ENCODE data around the gene SUN1.

The SUN1 gene

DNA sequence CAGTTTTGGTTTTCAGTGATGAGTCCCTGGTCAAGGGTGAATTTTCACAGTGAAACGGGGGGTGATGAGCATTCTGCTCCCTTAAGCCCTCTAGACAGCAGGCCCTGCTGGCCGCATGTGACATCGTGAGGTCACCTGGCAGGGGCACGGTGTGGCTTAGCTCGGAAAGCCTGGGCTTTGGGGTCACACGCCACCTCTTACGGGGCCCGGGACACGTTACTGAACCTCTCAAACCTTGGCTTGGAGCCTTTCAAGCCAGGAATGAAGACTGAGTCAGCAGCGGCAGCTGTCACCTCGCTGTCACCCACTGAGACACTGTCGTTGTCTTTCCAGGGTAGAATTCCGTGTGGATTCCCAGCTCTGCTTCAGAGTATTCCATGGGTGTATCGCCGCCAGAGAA lies 48.2 kb downstream of the SUN1 start:
- no peak for DNase-seq

DNA sequence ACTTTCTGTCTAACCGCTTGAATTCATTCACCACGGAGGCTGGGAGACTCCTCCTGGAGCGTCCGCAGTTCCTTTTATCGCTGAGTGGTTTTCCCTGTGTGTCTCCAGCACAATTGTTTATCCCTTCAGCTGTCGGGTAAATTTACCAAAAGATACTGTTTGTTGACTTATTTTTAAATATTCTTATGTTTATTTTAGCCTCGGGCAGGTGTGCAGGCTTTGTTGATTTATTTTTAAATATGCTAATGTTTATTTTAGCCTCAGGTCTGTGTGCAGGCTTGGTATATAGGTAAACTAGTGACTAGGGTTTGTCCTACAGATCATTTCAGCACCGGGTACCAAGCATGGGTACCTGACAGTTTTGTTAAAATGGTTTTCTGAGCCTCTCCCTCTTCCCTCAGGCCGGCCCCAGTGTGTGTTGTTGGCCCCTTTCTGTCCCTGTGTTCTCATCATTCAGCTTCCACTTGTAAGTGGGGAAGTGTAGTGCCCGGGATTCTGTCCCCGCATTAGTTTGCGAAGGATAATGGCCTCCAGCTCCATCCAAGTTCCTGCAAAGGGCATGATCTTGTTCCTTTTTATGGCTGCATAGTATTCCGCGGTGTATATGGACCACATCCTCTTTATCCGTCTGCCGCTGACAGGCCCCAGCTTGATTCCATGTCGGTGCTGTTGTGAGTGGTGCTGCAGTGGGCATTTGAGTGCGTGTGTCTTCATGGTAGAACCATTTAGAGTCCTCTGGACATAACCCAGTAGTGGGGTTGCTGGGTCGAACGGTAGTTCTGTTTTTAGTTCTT lies 49.4 kb downstream of the SUN1 start:
- no peak for DNase-seq

DNA sequence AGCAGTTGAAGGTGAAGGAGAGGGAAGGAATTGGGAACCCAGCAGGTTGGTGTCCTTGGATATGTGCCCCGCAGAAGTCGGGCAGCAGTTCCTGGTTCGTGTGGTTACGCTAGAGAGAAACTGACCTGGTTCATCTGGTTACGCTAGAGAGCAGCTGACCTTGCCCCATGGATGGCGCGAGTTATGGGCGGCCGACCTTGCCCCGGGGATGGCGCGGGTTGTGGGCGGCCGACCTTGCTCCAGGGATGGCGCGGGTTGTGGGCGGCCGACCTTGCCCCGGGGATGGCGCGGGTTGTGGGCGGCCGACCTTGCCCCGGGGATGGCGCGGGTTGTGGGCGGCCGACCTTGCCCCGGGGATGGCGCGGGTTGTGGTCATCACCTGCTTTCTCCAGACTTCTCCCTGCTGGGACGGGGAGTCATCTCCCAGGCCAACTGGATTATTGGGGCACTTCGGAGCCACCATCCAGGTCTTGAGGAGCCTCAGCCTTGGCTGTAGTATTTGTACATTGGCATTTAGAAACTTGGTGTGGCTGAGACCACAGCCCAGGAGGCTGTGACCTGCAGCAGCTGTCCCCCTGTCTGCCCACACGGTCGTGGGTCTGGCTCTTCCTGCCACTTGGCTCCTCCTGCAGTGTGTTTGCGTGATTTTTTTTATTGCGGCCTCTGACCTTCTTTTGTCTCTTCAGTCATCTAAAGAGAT lies 50.2 kb downstream of the SUN1 start:
- no peak for DNase-seq

DNA sequence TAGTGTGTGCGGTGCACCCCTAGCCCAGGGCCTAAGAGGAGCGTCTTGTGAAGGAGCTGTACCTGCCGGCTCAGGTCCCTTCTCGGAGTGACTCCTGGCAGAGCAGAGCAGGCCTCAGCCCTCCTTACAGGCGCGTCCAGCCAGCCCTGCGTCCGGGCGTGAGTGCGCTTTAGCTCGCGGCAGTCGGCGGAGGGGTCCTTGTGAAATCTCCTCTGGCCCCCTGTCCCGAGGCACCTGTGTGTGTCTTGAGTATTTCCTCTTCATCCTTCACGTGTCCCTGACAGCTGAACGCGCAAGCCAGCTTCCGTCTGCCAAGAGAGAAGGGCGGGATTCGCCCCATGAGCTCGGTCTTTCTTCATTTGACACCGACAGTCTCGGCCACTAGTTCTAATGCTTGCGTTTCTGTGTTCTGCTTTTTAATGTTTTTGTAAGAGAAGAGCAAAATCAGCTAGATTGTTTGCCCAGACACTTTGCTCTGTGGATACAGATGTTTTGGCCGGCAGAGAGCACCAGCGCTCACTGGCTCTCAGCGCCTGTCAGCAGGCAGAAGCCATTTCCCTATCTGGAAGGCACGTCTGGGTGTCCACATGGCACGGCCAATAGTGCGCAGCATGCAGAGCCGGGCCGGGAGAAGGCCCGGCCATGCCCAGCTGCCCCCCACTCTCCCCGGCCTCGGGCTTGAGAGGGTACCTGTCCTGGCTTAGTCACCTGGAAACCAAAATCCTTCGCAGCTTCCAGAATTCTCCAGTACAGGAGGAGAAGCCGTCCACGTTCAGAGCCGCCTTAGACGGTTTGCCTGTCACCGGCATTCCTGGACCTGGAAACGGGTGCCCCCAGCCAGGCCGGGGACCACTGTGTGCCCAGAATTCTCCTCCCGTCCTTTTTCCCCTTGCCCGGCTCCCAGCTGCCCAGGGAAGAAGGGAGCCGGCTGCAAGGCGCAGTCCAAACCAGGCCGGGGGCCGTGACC lies 51.1 kb downstream of the SUN1 start:
- DNase-seq, result no peak

DNA sequence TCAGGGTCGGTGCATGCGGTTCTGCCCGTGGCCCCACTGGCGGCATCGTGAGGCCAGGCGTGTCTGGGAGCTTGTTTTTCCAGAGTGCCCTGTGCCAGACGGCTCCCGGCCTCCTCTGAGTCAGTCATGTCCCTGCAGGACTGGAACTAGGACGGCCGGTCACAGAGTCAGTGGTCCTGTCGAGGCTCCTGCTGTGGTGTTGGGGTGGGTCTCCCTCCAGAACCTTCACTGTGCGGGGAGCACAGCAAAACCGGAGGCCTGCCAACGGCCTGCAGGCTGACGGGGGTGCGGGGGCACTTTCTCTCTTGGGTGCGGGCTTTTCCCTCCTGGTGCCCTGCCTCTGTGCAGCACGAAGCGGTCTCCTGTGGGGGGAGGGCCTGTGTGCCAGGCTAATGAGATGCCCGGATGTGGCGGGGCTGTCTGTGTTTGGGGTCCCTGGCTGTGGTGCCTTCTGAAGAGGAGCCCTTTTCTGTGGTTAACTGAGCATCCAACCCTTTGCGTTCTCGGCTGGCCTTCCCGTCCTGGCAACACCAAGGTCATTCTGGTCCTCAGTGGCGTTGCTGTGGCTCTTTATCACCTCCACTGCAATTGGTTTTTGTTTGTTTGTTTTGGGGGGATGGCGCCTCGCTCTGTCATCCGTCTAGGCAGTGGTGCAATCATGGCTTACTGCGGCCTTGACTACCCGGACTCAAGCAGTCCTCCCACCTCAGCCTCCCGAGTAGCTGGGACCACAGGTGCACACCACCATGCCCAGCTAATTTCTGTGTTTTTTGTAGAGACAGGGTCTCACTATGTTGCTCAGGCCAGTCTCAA lies 52.1 kb downstream of the SUN1 start:
- no peak for DNase-seq

DNA sequence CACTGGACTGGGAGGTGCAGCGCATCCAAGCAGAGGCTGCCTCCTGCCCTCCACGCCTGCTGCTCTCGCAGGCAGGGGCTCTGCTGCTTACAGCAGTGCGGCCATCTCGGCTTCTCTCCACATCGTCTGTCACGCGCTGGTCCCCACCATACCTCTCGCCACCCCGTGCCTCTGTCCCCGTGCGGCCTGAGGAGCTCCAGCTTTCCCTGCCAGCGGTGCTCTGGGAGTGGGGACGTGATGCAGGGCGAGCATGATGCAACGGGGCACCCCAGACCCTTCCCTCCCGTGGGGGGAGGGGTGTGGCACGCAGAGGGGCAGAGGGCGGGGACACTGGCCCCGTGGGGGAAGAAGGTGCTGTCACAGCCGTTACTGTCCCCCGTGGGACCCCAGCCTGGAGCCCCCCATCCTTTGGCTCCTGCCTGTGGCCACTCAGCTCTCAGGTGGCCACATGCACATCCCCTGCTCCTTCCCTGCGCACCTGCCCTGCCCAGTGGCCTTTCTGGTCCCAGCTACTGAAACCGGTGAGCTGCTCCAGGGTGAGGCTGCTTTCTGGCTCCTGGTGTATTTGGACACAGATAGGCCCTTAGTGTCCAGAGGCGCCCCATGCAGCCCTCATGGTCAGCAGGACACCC lies 53.1 kb downstream of the SUN1 start:
- no peak for DNase-seq

DNA sequence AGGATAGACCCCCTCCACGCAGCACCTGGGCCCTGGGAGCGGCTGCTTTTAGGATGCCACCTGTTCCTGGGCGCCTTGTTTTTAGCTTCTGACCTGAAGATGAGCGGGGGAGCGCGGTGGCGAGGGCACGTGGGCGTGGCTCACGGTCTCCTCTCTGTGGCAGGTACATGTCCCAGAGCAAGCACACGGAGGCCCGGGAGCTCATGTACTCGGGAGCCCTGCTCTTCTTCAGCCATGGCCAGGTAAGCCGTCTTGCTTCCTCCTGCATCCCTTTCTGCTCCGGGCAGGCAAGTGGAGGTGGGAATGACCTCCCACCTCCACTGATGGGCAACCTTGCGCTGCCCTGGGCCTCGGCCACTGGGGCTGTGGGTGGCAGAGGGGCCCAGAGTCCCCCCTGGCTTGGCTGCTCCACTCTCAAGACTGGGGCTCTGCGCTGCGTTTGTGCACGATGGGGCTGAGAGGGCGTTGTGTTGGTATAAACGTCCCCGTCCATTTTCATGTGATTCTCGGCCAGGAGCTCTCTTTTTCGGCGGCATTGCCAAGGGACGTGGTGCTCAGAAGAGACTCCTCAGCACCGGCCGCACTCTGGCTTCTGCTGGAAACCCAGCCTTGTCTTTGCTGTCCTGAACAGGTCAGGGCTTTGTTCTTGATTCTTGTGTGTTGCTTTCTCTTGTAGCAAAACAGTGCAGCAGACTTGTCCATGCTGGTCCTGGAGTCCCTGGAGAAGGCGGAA lies 53.8 kb downstream of the SUN1 start:
- no peak for DNase-seq

DNA sequence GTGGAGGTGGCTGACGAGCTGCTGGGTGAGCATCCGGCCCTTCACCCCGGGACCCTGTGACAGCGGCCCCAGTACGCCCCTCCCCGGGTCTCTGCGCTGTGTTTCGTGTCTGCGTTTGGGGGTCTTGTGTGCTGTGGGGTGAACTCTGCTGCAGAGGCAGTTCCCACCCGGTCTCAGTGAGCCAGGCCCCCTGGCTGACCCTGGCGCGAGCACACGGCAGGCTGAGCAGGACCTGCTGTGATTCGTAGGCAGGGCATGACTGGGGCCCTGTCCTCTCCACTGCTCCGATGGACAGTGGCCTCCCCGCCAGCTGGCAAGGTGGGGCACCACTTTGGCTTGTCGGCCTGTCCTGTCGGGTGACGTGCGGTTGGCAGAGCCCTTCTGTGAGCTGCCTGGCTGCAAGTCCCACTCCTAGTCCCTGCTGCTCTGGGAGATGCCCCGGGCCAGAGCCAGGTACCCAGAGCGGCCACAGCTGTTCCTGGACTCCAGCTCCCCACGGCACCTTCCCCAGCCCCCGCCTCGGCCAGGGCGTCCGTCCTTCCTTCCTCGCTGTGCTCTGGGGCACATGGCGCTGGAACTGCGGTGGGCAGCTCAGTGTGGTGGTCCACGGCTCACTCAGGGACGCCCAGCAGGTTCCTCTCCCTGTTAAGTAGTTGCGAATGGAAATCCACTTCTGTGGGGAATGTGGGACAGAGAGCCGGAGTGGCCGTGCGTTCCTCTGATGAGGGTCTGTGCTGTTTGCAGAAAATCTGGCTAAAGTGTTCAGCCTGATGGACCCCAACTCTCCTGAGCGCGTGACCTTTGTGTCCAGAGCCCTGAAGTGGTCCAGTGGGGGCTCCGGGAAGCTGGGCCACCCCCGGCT lies 54.6 kb downstream of the SUN1 start:
- no peak for DNase-seq

DNA sequence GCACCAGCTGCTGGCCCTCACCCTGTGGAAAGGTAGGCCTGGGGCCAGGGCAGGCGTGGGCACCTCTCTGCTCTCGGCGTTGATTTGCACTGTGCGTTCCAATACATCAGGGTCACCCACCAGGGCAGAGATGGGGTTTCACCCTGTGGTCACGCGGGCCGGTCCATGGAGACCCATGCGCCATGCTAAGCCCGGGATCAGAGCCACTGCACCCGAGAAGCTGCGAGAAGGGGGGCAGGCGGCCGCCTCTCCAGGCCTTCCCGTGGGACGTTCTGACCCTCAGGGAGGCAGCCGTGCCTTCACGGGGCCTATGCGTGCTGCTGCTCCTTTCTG lies 55.2 kb downstream of the SUN1 start:
- DNase-seq, result no peak

DNA sequence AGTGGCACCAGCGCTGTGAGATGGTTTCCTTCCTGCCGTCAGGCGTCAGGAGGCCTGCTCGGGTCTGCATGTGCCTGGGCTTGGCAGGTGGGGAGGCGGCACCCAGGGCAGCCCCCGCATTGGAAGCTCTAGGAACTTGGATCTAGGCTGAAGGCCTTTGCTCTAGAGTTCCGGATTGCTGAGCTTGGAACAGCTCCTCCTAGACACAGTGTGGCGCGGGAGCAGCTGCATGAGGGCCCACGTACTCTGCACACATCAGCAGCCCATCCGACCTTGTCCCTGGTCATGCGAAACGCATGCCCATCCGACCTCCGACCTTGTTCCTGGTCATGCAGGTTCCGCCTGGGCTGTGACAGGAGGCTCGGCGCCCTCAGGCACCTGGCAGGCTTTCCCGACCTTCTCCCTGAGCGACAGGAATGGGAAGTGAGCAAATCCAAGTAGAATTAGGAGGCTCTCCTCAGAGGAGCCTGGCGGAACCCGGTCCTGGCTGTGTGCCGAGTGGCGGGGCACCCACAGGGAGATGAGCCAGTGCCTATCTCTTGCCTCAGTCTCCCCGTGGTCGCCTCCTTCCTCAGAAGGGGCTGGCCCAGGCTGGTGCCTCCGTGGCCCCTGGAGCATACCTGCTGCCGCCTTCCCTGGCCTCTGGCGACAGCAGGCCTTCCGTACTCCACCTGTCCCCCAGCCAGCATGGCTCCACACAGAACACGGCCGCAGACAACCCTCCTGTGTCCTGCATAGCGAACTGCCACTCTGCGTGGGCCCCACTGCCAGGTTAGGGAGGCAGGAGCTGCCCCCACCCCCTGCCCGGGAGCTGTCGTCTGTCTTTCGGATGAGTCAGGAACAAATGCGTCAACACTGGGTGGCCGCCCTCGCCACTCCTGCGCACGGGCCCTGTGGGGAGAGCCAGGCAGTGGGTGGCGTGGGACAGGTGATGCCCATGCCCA lies 56.1 kb downstream of the SUN1 start:
- no peak for DNase-seq

DNA sequence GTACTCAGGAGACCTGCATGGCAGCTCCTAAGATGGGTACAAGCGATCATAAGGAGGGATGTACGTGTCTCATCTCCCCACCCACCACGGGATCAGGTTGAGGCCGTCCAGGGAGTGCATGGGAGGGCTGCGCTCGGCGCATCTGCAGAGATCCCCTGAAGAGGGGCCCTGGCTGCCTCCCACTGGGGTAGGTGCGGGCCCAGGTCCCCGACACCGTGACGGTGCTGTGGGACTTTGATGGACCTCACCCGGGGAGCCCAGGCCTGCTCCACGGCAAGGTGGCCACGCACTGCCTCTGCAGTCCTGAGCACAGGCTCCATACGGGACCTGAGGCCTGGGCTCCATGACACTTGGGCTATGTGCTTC lies 56.7 kb downstream of the SUN1 start:
- no peak for DNase-seq

DNA sequence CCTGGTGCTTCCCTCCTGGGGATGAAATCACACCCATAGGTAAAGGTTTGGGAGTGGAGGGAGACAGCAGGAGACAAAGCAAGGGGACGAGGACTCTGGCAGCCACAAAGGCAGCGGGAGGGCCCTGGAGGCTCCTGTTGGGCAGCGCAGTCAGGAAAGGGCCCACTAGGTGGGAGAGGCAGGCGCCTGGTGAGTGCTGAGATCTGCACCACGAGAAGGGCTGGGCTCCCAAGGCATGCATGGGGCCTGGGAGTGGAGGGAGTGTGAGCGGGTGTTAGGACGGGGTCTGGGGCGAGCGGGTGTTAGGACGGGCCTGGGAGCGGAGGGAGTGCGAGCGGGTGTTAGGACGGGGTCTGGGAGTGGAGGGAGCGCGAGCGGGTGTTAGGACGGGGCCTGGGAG lies 57.1 kb downstream of the SUN1 start:
- DNase-seq, result no peak

DNA sequence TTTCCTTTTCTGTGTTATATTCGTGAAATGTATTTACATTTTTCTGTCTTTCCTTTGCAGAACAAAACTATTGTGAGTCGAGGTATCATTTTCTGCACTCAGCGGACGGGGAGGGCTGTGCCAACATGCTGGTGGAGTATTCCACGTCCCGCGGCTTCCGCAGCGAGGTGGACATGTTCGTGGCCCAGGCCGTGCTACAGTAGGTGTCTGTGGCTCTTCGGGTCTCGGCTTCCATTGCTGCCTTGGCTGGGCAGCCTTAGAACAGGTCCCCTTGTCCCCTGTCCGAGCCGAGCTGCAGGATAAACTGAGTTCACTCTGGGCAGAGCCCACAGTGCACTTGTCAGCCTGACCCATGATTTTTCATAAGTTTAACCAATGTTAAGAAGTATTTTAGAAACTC lies 58.6 kb downstream of the SUN1 start:
- no peak for DNase-seq

DNA sequence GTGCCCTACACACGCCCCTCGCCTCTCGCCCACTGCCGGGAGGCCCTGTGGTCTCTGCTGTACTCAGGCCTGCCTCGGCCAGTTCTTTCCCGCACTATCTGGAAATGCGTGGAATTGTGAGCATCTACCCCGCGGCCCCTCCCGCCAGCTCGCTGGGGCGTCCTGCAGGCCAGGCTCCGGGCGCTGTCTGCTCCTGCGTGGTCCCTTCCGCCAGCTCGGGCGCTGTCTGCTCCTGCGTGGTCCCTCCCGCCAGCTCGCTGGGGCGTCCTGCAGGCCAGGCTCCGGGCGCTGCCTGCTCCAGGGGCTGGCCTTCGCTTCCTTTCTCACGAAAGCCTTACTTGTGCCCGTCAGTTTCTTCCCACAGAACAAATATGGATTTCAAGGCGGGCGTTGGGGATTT lies 59.0 kb downstream of the SUN1 start:
- no peak for DNase-seq

DNA sequence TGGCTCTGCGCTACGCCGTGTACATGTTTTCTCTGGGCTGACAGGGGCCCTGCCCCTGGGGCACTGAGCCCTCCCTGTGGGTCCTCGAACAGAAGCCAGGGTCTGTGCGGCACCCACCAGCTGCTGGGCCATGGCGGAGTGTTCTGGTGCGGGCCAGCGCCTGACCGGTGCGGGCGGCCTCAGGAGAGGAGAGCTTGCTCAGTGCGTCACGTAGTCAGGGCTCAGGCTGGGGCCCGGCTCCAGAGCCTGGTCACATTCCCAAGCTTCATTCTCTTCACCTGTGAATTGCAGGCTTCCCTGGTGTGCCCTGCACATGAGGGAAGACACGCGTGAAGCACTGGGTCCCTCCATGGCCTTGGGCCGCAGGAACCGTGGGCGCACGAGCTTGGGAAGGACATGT lies 59.5 kb downstream of the SUN1 start:
- no peak for DNase-seq

DNA sequence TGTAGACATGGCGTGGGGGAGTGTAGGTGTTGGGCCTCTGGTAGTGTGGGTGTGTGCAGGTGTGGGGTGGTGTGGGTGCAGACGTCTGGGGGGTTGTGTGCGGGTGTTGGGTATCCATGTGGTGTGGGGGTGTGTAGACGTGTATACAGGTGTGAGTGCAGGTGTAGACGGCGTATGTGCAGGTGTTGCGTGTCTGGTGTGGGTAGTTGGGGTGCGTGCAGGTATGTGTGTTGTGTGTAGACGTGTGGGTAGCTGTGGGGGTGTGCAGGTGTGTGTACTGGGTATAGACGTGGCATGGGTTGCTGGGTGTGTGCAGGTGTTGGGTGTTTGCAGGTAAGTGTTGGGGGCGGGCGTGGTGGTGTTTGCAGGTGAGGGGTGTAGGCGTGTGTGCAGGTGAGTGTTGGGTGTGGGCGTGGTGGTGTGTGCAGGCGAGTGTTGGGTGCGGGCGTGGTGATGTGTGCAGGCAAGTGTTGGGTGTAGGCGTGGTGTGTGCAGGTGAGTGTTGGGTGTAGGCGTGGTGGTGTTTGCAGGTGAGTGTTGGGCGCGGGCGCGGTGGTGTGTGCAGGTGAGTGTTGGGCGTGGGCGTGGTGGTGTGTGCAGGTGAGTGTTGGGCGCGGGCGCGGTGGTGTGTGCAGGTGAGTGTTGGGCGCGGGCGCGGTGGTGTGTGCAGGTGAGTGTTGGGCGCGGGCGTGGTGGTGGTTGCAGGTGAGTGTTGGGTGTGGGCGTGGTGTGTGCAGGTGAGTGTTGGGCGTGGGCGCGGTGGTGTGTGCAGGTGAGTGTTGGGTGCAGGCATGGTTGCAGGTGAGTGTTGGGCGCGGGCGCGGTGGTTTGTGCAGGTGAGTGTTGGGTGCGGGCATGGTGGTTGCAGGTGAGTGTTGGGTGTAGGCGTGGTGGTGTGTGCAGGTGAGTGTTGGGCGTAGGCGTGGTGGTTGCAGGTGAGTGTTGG lies 60.6 kb downstream of the SUN1 start:
- no peak for DNase-seq

DNA sequence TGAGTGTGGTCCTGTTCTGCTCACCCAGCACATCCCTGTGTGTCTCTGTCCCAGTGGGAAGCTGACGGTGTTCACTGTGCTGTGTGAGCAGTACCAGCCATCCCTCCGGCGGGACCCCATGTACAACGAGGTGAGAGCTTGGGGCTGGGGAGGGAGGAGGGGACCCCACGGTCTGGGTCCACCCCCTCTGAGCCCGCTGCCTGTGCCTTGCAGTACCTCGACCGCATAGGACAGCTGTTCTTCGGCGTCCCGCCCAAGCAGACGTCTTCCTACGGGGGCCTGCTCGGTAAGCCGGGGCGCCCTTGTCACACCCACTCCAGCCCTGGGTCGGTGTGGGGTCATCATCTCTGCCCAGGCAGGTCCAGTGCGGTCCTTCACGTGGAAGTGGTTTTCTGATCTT lies 61.4 kb downstream of the SUN1 start:
- no peak for DNase-seq

DNA sequence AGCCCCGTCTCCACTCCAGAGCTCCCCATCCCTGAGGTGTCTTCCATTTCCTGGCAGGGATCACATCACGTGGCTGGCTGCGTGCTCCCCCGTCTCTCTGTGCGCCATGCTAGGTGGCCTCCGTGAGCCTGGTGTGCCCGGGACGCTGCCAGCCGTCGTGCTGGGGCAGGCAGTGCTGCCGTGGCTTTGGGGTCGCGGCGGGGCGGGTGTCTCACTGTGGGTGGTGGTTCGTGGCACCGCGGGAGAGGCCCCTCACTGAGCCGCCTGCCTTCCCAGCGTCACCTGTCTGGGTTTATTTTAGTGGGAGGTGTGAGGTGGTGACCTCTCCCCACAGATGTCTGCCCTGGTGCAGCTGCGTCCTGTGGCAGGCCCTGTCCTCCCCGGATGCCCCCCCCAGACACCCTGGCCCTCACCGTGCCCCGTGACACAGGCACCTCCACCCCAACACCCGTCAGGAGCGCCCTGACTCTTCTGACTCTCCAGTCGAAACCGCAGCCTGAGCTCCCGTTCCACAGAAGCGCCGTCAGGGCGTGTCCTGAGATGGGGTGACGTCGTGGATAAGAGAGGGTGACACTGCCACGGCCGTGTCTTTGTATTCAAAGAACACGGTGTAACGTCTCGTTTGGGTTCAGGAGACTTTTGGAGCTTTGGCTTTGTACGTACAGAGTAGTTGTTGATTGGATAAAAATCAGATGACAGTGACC lies 62.0 kb downstream of the SUN1 start:
- no peak for DNase-seq
